Hair follicular keratinocyte (primary cell): Measurements from ENCODE around the gene TMOD2. TPM values are rescaled to one million over a fixed set of nuclear protein-coding genes. Genes with fewer than 3 reads are reported as not detected.

Experiments
- total RNA-seq: library from RNA; depleted of rRNA; stranded (reverse); fragments of >200 nt; gene quantifications from 2 replicates; pipeline ENCODE4 v1.2.3, GENCODE V29; 2015

Gene TMOD2
- 1.4 and 5.8 TPM in 2 replicates for total RNA-seq

DNA sequence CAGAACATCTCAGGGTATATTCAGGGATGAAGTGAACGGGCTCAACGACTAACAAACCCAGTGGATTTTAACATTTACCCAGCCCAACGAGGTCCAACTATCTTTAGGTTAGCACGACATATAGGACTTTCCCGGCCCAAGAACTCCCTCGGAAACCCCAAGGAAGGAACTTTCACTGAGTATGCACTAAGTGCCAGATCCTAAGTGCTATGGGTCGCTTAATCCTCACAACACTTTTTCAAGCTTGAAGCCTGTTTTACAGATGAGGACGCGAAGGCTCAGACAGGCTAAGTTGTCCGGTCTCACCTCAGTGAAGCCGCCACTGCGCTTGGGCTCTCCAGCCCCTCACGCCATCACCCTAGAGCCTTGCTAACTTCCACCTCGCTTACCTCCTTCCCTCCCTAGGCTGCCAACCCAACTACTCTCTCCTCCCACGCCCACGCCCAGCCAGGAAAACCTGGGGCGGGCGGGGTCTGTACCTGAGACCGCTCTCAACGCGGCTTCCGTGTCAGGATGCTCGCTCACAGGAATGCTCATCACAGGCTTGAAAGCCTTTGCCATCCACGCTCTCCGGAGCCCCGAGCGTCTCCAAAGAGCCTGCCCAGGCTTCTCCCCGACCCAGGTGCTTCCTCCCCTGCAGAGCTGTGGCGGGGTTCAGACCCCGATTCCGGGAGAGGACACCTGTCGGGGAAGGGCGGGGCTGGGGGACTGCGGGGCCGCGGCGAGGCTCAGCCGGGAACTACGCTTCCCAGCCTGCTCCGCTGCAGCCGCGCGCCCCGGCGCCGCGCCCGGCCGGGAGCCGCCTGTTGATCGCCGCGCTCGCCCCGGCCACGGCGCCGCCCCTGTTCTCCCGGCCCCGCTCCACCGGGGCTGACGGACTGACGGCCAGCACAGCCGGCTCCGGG lies at the start of gene TMOD2:
Gene TMOD2 (plus strand): TSS at position 806 of the 905 bp plus-strand sequence. CDS start 14,845 bp downstream, outside the sequence.

GRCh38 chr15:51737522-51738305 lies 13.7 kb upstream of the TMOD2 start, which contains the start of gene LYSMD2:
Gene LYSMD2 (minus strand): TSS chr15:51737655. CDS start chr15:51737622, 33 bp downstream.

GRCh38 chr15:51829376-51830275 lies 78.2 kb downstream of the TMOD2 start, which contains the start of gene TMOD3:
Gene TMOD3 (plus strand): TSS chr15:51829653. CDS start chr15:51862885, 33,232 bp downstream.

Other genes starting within 250 kb of the TMOD2 start
- gene DMXL2, start 128.8 kb upstream of the TMOD2 start, total RNA-seq = 7.3 and 9.4 TPM in 2 replicates
- not detected in 2 replicates for gene SCG3, start 70.1 kb upstream of the TMOD2 start, total RNA-seq
- gene LYSMD2, start 13.9 kb upstream of the TMOD2 start, total RNA-seq = 9.1 TPM in 2 replicates
- gene TMOD3, start 78.1 kb downstream of the TMOD2 start, total RNA-seq = 41.2 and 42.4 TPM in 2 replicates
- gene LEO1, start 220.2 kb downstream of the TMOD2 start, total RNA-seq = 20.3 and 25.6 TPM in 2 replicates